Right atrium auricular region (tissue), 2 donors: ENCODE measurements around the gene NR3C2. TPM values are rescaled to one million over a fixed set of nuclear protein-coding genes. Genes with fewer than 3 reads are reported as not detected.
"Not testable (repeated sequence)": the region's sequence is repeated elsewhere in the genome, so short reads cannot be mapped to it uniquely, and the experiment has no call there.

ENCODE experiments used
- DNase-seq: peaks from one replicate; pipeline ENCODE4 v3.0.0-alpha.2; 2019; ENCODE audit warnings: low spot score
- H3K27ac ChIP-seq, 2 donors: fragments of 200-600 bp; sonication (generic); 1 replicate in 1 of 2; 2 replicates in 1 of 2; pipeline ENCODE4 v1.5.1; 2016 to 2019
- H3K27me3 ChIP-seq, 2 donors: fragments of 200-600 bp; sonication (generic); one replicate each; pipeline versions ENCODE4 v1.5.1 to v1.6.0; 2017 to 2019
- H3K36me3 ChIP-seq: fragments of 200-600 bp; sonication (generic); one replicate; pipeline ENCODE4 v1.5.1; 2016
- H3K4me1 ChIP-seq, 2 donors: fragments of 200-600 bp; sonication (generic); one replicate each; pipeline versions ENCODE4 v1.5.1 to v1.6.0; 2017 to 2019
- H3K4me3 ChIP-seq, 2 donors: fragments of 200-600 bp; sonication (generic); 1 replicate in 1 of 2; 2 replicates in 1 of 2; pipeline ENCODE4 v1.5.1; 2017 to 2019; ENCODE audit warnings: mild to moderate bottlenecking in 1 of 2, moderate library complexity in 1 of 2
- H3K9me3 ChIP-seq, 2 donors: fragments of 200-600 bp; sonication (generic); one replicate each; pipeline ENCODE4 v1.5.1; 2019
- total RNA-seq, 2 donors: library from RNA; depleted of rRNA; stranded (reverse); fragments of >200 nt; gene quantifications; one replicate each; pipeline ENCODE4 v1.1.0, GENCODE V29; 2016
- TF ChIP-seq, protein P1 (sequence below), 2 donors: fragments of 200-600 bp; sonication (generic); IDR thresholded peaks; one replicate each; pipeline ENCODE4 v1.5.1; 2019; ENCODE audit warnings: antibody characterized with exemption in 2 of 2

The NR3C2 gene
- total RNA-seq, 2 donors from 2014 or later: 15.7 to 39.9 TPM

DNA sequence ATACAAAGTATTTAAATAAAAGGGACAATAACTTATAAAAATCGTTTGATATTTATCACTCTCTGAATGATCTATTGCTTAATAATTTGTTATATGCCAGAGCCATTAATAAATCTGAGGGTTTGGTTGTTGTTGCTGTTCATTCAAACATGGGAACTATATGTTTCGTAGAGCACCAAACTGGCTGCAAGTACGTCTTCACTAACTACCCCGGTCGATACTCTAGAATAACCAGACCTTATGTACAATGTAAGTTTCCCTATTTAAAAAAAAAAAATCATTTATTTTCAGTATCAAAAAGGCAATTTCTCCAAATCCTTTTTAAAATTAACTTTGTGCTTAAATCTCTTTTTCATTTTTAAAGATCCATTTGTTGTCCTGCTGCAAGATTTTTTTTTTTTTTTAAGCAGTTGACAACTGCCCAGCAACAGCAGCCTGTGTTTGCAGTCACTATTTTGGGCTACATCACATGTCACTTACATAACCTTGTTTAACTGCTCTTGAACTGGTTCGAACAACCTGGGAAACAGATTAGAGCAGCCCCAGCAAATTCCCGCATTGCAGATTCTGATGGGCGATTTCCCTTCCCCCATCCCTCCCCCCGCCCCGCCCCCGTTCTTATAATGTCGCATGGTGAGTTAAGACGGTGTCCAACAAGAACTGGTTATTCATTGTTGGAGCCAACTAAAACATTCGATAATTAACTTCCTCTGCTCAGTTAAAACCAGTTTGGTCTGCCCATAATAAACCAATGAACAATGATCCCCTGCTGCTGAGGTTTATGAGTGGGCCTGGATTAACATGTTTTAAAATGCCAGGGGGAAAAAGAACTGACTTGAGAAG is 238.9 kb downstream of the NR3C2 start:
- Histone ChIP-seq H3K4me1 (peaks cover 0 to 10% of the 10 kb centered on the region in 2 donors), H3K36me3 (no peaks in the 10 kb centered on the region), H3K27ac (peak overlapping the region; percentile 54 to 65), H3K9me3 (no peaks in the 10 kb centered on the region), H3K27me3 (no peaks in the 10 kb centered on the region), H3K4me3 (peak overlapping the region in 1 of 2 donors; percentile 18)
- TF ChIP-seq, protein P1, sequence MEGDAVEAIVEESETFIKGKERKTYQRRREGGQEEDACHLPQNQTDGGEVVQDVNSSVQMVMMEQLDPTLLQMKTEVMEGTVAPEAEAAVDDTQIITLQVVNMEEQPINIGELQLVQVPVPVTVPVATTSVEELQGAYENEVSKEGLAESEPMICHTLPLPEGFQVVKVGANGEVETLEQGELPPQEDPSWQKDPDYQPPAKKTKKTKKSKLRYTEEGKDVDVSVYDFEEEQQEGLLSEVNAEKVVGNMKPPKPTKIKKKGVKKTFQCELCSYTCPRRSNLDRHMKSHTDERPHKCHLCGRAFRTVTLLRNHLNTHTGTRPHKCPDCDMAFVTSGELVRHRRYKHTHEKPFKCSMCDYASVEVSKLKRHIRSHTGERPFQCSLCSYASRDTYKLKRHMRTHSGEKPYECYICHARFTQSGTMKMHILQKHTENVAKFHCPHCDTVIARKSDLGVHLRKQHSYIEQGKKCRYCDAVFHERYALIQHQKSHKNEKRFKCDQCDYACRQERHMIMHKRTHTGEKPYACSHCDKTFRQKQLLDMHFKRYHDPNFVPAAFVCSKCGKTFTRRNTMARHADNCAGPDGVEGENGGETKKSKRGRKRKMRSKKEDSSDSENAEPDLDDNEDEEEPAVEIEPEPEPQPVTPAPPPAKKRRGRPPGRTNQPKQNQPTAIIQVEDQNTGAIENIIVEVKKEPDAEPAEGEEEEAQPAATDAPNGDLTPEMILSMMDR (IDR thresholded peaks at IDR 0.05): no peak
- no peak for DNase-seq

DNA sequence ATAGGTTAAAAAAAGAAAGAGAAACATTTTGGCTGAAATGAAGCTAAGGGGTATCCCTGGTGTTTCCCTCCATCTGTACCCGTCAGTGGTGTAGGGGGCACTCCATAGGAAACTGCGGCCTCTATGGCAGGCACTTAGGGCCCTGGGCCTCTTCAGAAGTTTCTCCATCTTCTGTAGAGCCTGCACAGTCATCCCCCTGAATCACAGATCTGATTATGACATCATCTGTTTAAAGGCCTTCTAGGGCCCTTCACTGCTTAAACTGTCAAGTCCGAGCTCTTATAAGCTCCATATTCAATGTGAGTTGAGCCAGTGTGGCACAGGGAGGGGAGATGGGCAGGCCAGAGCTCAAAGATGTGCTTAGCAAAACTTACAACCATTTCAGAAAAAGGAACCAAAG is 241.3 kb downstream of the NR3C2 start:
- Histone ChIP-seq H3K4me3 (no peak overlapping the region), H3K9me3 (no peaks in the 10 kb centered on the region), H3K36me3 (no peaks in the 10 kb centered on the region), H3K4me1 (peaks cover 0 to 10% of the 10 kb centered on the region in 2 donors), H3K27me3 (no peaks in the 10 kb centered on the region), H3K27ac (no peak overlapping the region)
- TF ChIP-seq, protein P1 (IDR thresholded peaks at IDR 0.05): no peak
- DNase-seq: no peak

DNA sequence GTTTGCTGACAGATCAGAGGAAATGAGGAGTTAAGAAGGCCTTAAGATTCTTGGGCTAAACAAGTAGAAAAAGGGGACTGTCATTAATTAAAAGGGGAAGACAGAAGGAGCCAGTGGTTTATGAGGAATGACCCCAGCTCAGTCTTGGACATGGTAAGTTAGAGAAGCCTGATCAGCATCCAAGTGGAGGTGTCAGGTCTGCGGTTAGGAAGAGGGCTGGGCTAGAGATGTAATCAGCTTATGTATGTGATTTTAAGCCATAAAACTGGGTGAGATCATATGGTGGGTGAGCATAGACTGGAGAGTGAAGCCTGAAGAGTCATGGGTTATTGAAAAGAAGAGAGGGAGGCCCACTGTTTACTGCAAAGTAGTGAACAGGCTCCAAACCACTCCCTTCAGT is 246.1 kb downstream of the NR3C2 start:
- DNase-seq: no peak
- TF ChIP-seq, protein P1 (IDR thresholded peaks at IDR 0.05): no peak
- H3K9me3 ChIP-seq: no peaks in the 10 kb centered on the region
- H3K36me3 ChIP-seq: peaks cover 17% of the 10 kb centered on the region
- no peak overlapping the region for H3K27ac ChIP-seq
- H3K4me3 ChIP-seq: no peak overlapping the region
- peaks cover 0 to 7% of the 10 kb centered on the region in 2 donors for H3K4me1 ChIP-seq
- H3K27me3 ChIP-seq: no peaks in the 10 kb centered on the region

DNA sequence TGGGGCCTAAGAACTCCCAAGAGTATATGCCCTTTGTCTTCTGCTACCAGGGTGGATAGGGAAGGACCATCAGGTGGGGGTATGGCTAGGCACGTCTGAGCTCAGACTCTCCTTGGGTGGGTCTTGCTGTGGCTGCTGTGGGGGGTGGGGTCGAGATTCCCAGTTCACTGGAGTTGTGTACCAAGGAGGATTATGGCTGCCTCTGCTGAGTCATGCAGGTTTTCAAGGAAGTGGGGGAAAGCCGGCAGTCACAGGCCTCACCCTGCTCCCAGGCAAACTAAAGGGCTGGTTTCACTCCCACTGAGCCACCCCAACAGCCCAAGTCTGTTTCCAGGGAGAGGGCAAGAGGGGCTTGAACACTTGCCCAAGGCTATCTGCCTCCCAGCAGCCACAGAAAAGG is 249.7 kb downstream of the NR3C2 start:
- DNase-seq: no peak
- peaks cover 17% of the 10 kb centered on the region for H3K36me3 ChIP-seq
- H3K4me1 ChIP-seq: peaks cover 0 to 7% of the 10 kb centered on the region in 2 donors
- H3K4me3 ChIP-seq: no peak overlapping the region
- H3K9me3 ChIP-seq: no peaks in the 10 kb centered on the region
- TF ChIP-seq, protein P1 (IDR thresholded peaks at IDR 0.05): no peak
- H3K27ac ChIP-seq: no peak overlapping the region
- no peaks in the 10 kb centered on the region for H3K27me3 ChIP-seq

DNA sequence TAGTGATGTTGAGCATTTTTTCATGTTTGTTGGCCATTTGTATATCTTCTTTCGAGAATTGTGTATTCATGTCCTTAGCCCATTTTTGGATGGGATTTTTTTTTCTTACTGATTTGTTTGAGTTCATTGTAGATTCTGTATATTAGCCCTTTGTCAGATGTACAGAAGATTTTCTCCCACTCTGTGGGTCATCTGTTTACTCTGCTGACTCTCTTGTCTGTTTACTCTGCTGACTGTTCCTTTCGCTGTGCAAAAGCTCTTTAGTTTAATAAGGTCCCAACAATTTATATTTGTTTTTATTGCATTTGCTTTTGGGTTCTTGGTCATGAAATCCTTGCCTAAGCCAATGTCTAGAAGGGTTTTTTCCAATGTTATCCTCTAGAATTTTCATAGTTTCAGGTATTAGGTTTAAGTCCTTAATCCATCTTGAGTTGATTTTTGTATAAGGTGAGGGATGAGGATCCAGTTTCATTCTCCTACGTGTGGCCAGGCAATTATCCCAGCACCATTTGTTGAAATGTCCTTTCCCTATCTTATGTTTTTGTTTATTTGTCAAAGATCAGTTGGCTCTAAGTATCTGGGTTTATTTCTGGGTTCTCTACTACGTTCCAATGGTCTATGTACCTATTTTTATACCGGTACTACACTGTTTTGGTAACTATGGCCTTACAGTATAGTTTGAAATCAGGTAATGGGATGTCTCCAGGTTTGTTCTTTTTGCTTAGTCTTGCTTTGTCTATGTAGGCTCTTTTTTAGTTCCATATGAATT is 254.6 kb downstream of the NR3C2 start:
- not testable (repeated sequence) for H3K27me3 ChIP-seq, H3K27ac ChIP-seq

DNA sequence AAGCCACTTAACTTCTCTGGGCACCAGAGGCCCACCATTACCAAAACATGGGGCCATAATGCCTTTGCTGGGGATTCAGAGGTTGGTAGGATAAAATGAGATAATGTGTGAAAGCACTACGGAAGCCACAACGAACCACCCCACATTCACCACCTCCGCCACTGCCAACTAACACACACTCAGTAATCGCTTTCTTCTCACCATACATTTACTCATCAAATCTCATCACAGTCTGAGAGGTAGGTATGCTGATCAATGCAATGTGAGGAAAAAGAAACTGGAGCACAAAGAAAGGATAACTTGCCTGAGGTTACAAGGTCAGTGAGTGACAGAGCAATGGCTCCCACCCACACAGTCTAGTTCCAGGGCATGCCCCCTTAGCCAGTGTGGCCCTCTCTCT is 257.3 kb downstream of the NR3C2 start:
- no peaks in the 10 kb centered on the region for H3K36me3 ChIP-seq
- H3K4me3 ChIP-seq: no peak overlapping the region
- no peak overlapping the region for H3K27ac ChIP-seq
- peaks cover 0 to 8% of the 10 kb centered on the region in 2 donors for H3K4me1 ChIP-seq
- TF ChIP-seq, protein P1 (IDR thresholded peaks at IDR 0.05): no peak
- no peak for DNase-seq
- no peaks in the 10 kb centered on the region for H3K9me3 ChIP-seq
- no peaks in the 10 kb centered on the region for H3K27me3 ChIP-seq

More for the DNA sequence above, 254.6 kb downstream of the NR3C2 start:
- not testable (repeated sequence) for H3K9me3 ChIP-seq, H3K36me3 ChIP-seq, DNase-seq, H3K4me3 ChIP-seq, H3K4me1 ChIP-seq
